NK-92 treated with Interleukin-12 subunit alpha and Interleukin-12 subunit beta, amount 100 ng/mL, for 24 hours (cell line): ENCODE results near the gene CDC37.

Experiments used
- DNase-seq: peaks from one replicate; lab custom pipeline; 2025; lab: John Stamatoyannopoulos, UW

CDC37 gene

DNA sequence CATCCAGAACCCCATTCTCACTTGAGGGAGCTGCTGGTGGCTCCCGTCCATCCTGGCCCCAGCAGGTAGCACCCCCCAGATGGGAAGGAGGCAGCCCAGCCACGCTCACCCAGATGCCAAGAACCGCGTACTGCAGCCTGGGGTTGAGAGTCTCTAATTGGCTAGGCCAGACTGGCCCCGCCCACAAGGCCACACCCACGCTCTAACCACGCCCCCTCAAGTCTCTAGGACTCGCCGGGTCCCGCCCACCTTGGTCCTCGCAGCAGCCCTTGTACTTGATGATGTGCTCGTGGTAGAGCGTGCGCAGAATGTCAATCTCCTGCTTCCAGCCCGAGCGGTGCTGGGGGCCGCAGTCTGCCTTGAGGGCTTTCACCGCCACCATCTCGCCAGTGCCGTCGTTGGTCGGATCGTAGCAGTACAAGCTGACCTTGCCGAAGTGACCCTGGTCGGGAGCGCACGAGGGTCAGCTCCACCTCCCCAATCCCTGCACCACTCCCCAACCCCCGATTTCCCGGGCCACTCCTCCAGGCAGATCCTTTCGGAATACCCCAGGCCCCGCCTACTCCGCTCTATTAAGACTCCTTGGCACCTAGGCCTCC is 49.5 kb downstream of the CDC37 start:
- DNase-seq = no peak

DNA sequence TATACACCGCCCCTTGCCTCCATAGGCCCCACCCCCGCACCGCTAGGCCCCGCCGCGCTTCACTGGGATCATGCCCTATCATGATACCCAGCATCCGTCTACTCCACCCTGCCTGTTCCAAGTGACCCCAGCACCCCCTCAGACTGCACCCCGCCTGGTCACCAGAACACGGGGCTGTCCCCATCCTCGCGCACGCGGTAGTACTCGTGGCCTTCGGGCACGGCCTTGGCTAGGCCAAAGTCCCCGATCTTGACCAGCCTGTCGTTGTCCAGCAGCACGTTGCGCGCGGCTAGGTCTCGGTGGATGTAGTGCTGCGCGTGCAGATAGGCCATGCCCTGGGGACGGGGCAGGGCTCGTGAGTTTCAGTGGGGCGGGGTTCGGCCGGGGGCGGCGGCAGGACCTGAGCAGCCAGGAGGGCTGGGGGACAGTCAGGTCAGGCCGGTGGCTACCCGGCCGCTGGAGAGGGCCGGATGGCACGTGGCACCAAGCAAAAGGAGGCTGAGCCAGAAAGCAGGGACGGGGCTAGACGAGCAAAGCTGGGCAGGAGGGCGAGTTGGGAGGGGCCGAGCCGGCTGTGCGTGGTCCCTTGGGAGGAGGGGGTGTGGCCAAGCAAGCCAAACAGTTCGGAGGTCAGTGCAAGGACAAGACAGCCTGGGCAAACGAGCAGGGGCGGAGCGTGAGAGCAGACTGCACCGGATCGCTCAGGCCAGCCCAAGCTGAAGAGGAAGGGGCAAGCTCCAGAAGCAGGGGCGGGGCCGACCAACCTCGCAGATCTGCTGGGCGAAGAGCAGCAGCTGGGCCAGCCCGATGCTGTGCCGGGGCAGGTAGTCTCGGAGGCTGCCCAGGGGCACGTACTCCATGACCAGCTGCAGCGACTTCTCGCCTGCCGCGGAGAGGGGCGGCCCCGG is 50.3 kb downstream of the CDC37 start:
- no peak for DNase-seq

DNA sequence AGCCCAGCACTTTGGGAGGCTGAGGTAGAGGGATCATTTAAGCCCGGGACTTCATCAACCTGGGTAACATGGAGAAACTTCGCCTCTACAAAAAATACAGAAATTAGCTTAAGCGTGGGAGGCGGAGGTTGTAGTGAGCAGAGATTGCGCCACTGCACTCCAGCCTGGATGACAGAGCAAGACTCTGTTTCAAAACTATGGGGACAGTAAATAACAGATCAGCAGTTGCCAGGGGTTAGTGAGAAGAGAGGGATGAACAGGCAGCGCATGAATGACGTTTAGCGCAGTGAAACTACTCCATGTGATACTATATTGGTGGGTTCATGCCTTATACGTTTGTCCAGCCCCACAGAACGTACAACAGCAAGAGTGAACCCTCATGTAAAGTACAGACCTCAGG is 56.8 kb downstream of the CDC37 start:
- no peak for DNase-seq

DNA sequence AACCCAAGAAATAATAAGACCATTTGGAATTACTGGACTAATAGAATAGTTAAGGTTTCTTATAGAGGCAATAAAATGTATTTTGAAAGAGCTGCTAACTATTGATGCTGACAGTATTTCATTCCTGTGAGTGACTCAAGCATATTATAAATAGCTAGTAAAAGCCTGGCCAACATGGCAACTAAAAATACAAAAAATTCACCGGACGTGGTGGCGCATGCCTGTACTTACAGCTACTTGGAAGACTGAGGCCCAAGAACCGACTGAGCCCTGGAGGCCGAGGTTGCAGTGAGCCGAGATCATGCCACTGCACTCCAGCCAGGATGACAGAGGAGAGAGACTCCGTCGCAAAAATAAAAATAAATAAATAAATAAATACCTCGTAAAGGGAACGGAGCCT is 58.6 kb downstream of the CDC37 start:
- no peak for DNase-seq

DNA sequence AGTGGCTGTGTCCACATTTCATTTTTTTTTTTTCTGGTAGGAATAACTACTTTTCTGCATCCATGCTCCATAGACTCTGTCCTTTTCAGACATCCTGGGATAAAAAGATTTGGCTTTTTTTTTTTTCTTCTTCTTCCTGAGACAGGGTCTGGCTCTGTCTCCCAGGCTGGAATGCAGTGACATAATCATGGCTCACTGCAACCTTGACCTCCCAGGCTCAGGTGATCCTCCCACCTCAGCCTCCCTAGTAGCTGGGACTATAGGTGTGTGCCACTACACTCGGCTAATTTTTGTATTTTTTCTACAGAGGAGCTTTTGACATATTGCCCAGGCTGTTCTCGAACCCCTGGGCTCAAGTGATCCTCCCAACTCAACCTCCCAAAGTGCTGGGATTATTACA is 59.8 kb downstream of the CDC37 start:
- no peak for DNase-seq
